K562 (cell line): ENCODE results near the gene SLC26A2. TPM values are rescaled to one million over a fixed set of nuclear protein-coding genes. Genes with fewer than 3 reads are reported as not detected.

Source experiments
- ARID1B ChIP-seq: fragments of 450-650 bp; IDR thresholded peaks from 2 replicates; pipeline ENCODE4 v1.6.1; 2016; ENCODE audit warnings: antibody characterized with exemption, mild to moderate bottlenecking, inconsistent platforms
- CAMTA2 ChIP-seq: fragments of 250-450 bp; sonication (Bioruptor Pico); conservative IDR thresholded peaks from 2 replicates; pipeline ENCODE4 v1.5.1; 2022
- CHD7 ChIP-seq: fragments of 200-600 bp; sonication (generic); IDR thresholded peaks from one replicate; pipeline ENCODE4 v1.6.1; 2012; ENCODE audit warnings: mild to moderate bottlenecking, low read depth, low read length, inconsistent platforms
- CTBP1 ChIP-seq: fragments of 450-650 bp; IDR thresholded peaks from 2 replicates; pipeline ENCODE4 v1.6.1; 2016; ENCODE audit warnings: borderline replicate concordance
- FOSL1 ChIP-seq: fragments of 200-800 bp; sonication (Bioruptor generic); conservative IDR thresholded peaks from 2 replicates; pipeline ENCODE4 v1.6.1; 2016; ENCODE audit warnings: missing genetic modification characterization, missing compliant biosample characterization
- HLTF ChIP-seq: fragments of 450-650 bp; IDR thresholded peaks from 2 replicates; pipeline ENCODE4 v1.6.1; 2016
- KDM4B ChIP-seq, 2 experiments: fragments of 450-650 bp in 1 of 2; sonication (generic) in 1 of 2; IDR thresholded peaks; 2 replicates each; pipeline ENCODE4 v1.6.1; 2016 to 2017; ENCODE audit warnings: borderline replicate concordance in 2 of 2, antibody characterized with exemption in 1 of 2, low read depth in 1 of 2, mild to moderate bottlenecking in 1 of 2
- MAFG ChIP-seq: fragments of 450-650 bp; conservative IDR thresholded peaks from 2 replicates; pipeline ENCODE4 v1.6.1; 2016; ENCODE audit warnings: missing genetic modification characterization, missing compliant biosample characterization
- MCM5 ChIP-seq: fragments of 450-650 bp; IDR thresholded peaks from 2 replicates; pipeline ENCODE4 v1.6.1; 2016; ENCODE audit warnings: low read depth
- MIER1 ChIP-seq: fragments of 450-650 bp; IDR thresholded peaks from 2 replicates; pipeline ENCODE4 v1.6.1; 2016; ENCODE audit warnings: antibody characterized with exemption, mild to moderate bottlenecking, low read depth
- NELFE ChIP-seq: IDR thresholded peaks from 2 replicates; pipeline ENCODE4 v1.6.1; 2011; ENCODE audit warnings: mild to moderate bottlenecking; ENCODE audit not compliant: insufficient read depth, insufficient read length
- NFRKB ChIP-seq: fragments of 450-650 bp; IDR thresholded peaks from 2 replicates; pipeline ENCODE4 v1.6.1; 2016; ENCODE audit warnings: low read depth
- NFYB ChIP-seq: IDR thresholded peaks from 2 replicates; pipeline ENCODE4 v1.6.1; 2011; ENCODE audit warnings: mild to moderate bottlenecking, moderate library complexity; ENCODE audit not compliant: insufficient read length; ENCODE audit errors: extremely low read depth
- PBX2 ChIP-seq, 2 experiments: IDR thresholded peaks in 1 of 2; conservative IDR thresholded peaks in 1 of 2; 2 replicates each; pipeline ENCODE4 v1.6.1; 2016; ENCODE audit warnings: low read depth in 2 of 2, mild to moderate bottlenecking in 1 of 2, missing compliant biosample characterization in 1 of 2, missing genetic modification characterization in 1 of 2, moderate library complexity in 1 of 2
- RHOXF2B ChIP-seq: fragments of 250-450 bp; sonication (Bioruptor Pico); conservative IDR thresholded peaks from 2 replicates; pipeline ENCODE4 v1.5.1; 2021
- ZNF699 ChIP-seq: fragments of 250-450 bp; sonication (Bioruptor Pico); IDR thresholded peaks from 2 replicates; pipeline ENCODE4 v1.8.0; 2021; ENCODE audit warnings: mild to moderate bottlenecking, moderate library complexity; ENCODE audit not compliant: insufficient replicate concordance
- polyA plus RNA-seq, 8 experiments: library from polyadenylated mRNA; depleted of rRNA in 4 of 8; stranded (reverse) in 5 of 8; unstranded in 3 of 8; fragments of >200 nt; fragmentation: Nextera tagmentation in 2 of 8; fragmentation: Illumina TruSeq in 1 of 8; extraction: Ambion mirVana in 2 of 8; extraction: Trizol in 1 of 8; gene quantifications; 2 replicates each; pipeline versions ENCODE4 v1.2.1 to v1.2.3, GENCODE V29; 2011 to 2014; ENCODE audit warnings: inconsistent platforms in 1 of 8, missing spikeins in 1 of 8
- total RNA-seq, 7 experiments: library from RNA; depleted of rRNA in 6 of 7; stranded (reverse); fragments of >200 nt in 6 of 7; fragmentation: Illumina TruSeq in 2 of 7; extraction: Trizol in 2 of 7; gene quantifications; 2 replicates each; pipeline versions ENCODE4 v1.2.1 to v1.2.3, GENCODE V29; 2011 to 2021; ENCODE audit warnings: low replicate concordance in 1 of 7

Gene SLC26A2
- total and polyA plus RNA-seq, 9 of the 15 experiments (the other 6 are each of a cell fraction or from before 2014, with no cell fraction given) = 1.1 to 6.3 (median 3.6) TPM

- TF ChIP-seq CHD7 (no peak), KDM4B (IDR thresholded peaks at IDR 0.05; ENCODE audit: borderline replicate concordance in 2 of 2, low read depth in 1 of 2) (no peak), FOSL1 (no peak), MCM5 (no peak), NFYB (no peak), RHOXF2B (CRISPR knock-in tag) (no peak), PBX2 (CRISPR knock-in tag; IDR thresholded peaks at IDR 0.05; ENCODE audit: low read depth) (no peak), PBX2 (tag; conservative IDR thresholded peaks at IDR 0.05; ENCODE audit: low read depth) (no peak), HLTF (no peak), CAMTA2 (CRISPR knock-in tag) (no peak), MAFG (tag) (no peak), ARID1B (no peak), NFRKB (no peak), MIER1 (no peak), NELFE (no peak), ZNF699 (CRISPR knock-in tag) (no peak), CTBP1 (no peak)
Observed at GRCh38 chr5:149946118-149946517, 14.4 kb upstream of the SLC26A2 start (continued).
